IPS-20b (cell line): ENCODE results near the gene PUSL1.

Source experiments
- H3K27ac ChIP-seq: one replicate; pipeline ENCODE4 v1.5.1; 2013; ENCODE audit warnings: low read length
- H3K27me3 ChIP-seq: 2 replicates; pipeline ENCODE4 v1.6.1; 2013; ENCODE audit warnings: mild to moderate bottlenecking, low read length, inconsistent platforms; ENCODE audit not compliant: insufficient read depth
- H3K36me3 ChIP-seq: 2 replicates; pipeline ENCODE4 v1.6.1; 2013; ENCODE audit warnings: low read depth, mild to moderate bottlenecking, inconsistent platforms, low read length, moderate library complexity; ENCODE audit not compliant: insufficient read depth
- H3K4me1 ChIP-seq: 2 replicates; pipeline ENCODE4 v1.6.1; 2013; ENCODE audit warnings: mild to moderate bottlenecking, control low read depth, inconsistent platforms, low read length, moderate library complexity; ENCODE audit not compliant: insufficient read depth
- H3K4me3 ChIP-seq: 2 replicates; pipeline ENCODE4 v1.5.1; 2013; ENCODE audit warnings: mild to moderate bottlenecking, low read length, inconsistent platforms
- H3K9ac ChIP-seq: 2 replicates; pipeline ENCODE4 v1.6.1; 2013; ENCODE audit warnings: low read depth, mild to moderate bottlenecking, inconsistent platforms, low read length, moderate library complexity
- H3K9me3 ChIP-seq: 2 replicates; pipeline ENCODE4 v1.6.1; 2013; ENCODE audit warnings: mild to moderate bottlenecking, low read depth, low read length, inconsistent platforms; ENCODE audit not compliant: insufficient read depth

Gene PUSL1

GRCh38 chr1:1324524-1325287, 16.3 kb downstream of the PUSL1 start, which contains the start of the genes CPTP and INTS11:
Gene CPTP, plus strand, starts transcription at chr1:1324802. Its CDS starts 2,109 bp downstream, at chr1:1326911.
Gene INTS11, minus strand, starts transcription at chr1:1324660. Its CDS starts 52 bp downstream, at chr1:1324608.
- no peak within 1 kb of the TSS for H3K27ac ChIP-seq
- H3K4me3 ChIP-seq = peak within 1 kb of the TSS; percentile 84
- peaks cover 10% of the 10 kb centered on the region for H3K36me3 ChIP-seq
- H3K27me3 ChIP-seq = no peaks in the 10 kb centered on the region
- H3K4me1 ChIP-seq = no peaks in the 10 kb centered on the region; the same call in 1 of the 2 replicates
- H3K9me3 ChIP-seq = no peaks in the 10 kb centered on the region
- peak within 1 kb of the TSS; percentile 83 for H3K9ac ChIP-seq

GRCh38 chr1:1325288-1326074, 17.1 kb downstream of the PUSL1 start:
- Histone ChIP-seq H3K9me3 (no peaks in the 10 kb centered on the region), H3K27me3 (no peaks in the 10 kb centered on the region), H3K4me1 (no peaks in the 10 kb centered on the region; the same call in 1 of the 2 replicates), H3K9ac (peak overlapping the region; percentile 83), H3K36me3 (0 out of 2 replicates have a peak, but pooled peaks cover 3% of the 10 kb centered on the region), H3K4me3 (peak overlapping the region; percentile 84), H3K27ac (no peak overlapping the region)

DNA sequence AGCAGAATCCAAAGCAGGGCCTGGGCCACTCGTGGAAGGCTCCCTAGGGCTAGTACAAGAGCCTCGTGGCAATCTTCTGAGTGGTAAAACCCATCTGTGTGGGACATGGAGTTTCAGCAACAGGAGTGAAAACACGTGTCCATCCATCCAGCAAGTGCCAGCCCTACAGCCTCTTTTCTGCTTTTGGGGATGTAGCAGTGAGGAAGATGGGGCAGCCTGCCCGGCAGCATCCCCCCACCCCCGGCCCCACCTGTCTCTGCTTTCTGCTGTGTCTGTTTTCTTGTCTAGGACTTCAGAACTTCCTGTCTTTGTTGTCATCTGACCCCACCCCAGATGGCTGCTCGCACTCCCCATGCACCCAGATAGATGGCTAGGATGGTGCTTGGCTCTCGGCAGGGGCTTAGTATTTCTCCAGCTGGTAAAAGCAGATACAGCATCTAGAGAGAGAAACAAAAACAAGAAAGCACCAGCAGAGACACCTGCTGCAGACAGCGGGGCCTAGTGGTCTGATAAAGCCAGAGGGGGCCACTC, 17.7 kb downstream of the PUSL1 start:
- Histone ChIP-seq H3K9me3 (no peaks in the 10 kb centered on the region), H3K9ac (no peak overlapping the region), H3K4me3 (no peak overlapping the region), H3K4me1 (no peaks in the 10 kb centered on the region; the same call in 1 of the 2 replicates), H3K27me3 (no peaks in the 10 kb centered on the region), H3K36me3 (no peaks in the 10 kb centered on the region), H3K27ac (no peak overlapping the region)

DNA sequence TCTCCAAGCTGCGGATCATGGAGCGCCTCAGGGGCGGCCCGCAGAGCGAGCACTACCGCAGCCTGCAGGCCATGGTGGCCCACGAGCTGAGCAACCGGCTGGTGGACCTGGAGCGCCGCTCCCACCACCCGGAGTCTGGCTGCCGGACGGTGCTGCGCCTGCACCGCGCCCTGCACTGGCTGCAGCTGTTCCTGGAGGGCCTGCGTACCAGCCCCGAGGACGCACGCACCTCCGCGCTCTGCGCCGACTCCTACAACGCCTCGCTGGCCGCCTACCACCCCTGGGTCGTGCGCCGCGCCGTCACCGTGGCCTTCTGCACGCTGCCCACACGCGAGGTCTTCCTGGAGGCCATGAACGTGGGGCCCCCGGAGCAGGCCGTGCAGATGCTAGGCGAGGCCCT, 18.9 kb downstream of the PUSL1 start:
- H3K27ac ChIP-seq = no peak overlapping the region
- H3K36me3 ChIP-seq = no peaks in the 10 kb centered on the region

DNA sequence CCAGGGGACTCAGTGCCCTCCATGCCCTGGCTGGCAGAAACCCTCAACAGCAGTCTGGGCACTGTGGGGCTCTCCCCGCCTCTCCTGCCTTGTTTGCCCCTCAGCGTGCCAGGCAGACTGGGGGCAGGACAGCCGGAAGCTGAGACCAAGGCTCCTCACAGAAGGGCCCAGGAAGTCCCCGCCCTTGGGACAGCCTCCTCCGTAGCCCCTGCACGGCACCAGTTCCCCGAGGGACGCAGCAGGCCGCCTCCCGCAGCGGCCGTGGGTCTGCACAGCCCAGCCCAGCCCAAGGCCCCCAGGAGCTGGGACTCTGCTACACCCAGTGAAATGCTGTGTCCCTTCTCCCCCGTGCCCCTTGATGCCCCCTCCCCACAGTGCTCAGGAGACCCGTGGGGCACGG, 19.9 kb downstream of the PUSL1 start:
- no peaks in the 10 kb centered on the region; the same call in 1 of the 2 replicates for H3K4me1 ChIP-seq
- no peak overlapping the region for H3K9ac ChIP-seq
- no peaks in the 10 kb centered on the region for H3K9me3 ChIP-seq
- no peaks in the 10 kb centered on the region for H3K27me3 ChIP-seq
- H3K27ac ChIP-seq = no peak overlapping the region
- no peak overlapping the region for H3K4me3 ChIP-seq
- no peaks in the 10 kb centered on the region for H3K36me3 ChIP-seq

More for the DNA sequence above, 18.9 kb downstream of the PUSL1 start:
- Histone ChIP-seq H3K4me3 (no peak overlapping the region), H3K9ac (no peak overlapping the region), H3K9me3 (no peaks in the 10 kb centered on the region), H3K4me1 (no peaks in the 10 kb centered on the region; the same call in 1 of the 2 replicates), H3K27me3 (no peaks in the 10 kb centered on the region)

DNA sequence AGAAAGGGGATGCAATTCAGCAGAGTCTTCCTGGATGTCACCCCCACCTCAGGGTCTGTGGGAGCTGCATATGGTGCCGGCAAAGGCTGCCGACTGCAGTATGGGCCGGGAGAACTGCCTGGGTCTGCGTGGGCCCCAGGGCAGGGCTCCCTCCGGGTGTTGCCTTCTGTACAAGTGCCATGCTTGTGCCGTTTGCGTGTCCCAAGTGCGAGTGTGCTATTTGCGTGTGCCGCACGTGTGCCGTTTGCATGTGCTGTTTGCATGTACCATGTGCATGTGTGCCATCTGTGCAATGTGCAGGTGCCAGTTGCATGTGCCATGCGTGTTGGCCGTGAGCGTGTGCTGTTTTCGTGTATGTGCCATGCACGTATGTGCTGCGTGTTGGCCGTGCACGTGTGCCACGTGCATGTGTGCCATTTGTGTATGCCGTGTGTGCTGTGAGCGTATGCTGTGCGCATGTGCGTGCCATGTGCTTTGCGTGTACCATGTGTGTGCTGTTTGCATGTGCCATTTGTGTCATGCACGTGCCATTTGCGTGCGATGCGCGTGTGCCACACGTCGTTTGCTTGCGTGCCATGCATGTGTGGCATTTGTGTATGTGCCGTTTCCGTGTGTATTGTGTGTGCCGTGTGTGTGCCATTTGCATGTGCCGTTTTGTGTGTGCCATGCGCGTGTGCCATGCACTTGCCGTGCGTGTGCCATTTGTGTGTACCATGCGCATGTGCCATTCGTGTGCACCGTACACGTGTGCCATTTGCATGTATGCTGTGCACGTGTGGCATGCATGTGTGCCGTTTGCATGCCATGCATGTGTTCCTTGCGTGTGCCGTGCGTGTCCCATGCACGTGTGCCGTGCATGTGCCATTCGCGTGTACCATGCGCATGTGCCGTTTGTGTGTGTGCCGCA, 21.2 kb downstream of the PUSL1 start:
- H3K9me3 ChIP-seq = no peaks in the 10 kb centered on the region
- H3K27ac ChIP-seq = no peak overlapping the region
- no peaks in the 10 kb centered on the region for H3K4me1 ChIP-seq

DNA sequence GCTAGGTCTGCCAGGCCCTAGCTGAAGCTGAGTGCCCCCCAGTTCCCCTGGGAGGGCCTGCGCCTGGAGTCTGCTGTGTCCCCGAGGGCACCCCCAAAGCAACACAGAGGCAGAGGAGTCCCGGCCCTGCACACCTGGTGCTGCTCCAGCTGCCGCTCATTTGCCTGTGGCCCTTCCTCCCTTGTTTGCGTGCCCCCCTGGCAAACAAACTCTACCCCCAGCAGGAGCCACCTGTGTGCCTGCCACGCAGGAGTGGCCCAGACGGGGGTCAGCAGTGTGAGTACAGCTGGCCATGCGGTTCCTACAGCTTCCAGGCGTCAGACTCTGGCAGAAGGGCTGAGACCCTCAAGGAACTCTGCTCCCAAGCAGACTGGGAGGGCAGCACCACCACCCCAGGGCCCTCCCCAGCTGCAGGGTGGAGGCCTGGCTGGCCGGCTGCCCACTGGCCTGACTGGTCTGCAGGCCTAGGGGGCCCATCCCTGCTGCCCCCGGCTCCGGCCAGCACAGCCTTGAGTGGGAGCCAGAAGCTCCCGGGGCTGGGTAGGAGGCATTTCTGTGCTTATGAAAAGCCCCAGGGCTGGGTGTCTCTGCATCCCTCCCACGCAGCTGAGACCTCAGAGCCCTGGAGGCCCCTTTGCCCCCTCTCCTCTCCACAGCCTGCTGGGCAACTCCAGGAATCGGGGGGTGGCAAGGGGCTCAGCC, 22.1 kb downstream of the PUSL1 start:
- Histone ChIP-seq H3K36me3 (no peaks in the 10 kb centered on the region), H3K4me3 (no peak overlapping the region), H3K27ac (no peak overlapping the region), H3K9me3 (no peaks in the 10 kb centered on the region), H3K9ac (no peak overlapping the region), H3K27me3 (no peaks in the 10 kb centered on the region), H3K4me1 (no peaks in the 10 kb centered on the region)

More for the DNA sequence above, 21.2 kb downstream of the PUSL1 start:
- Histone ChIP-seq H3K27me3 (no peaks in the 10 kb centered on the region), H3K9ac (no peak overlapping the region), H3K4me3 (no peak overlapping the region), H3K36me3 (no peaks in the 10 kb centered on the region)

DNA sequence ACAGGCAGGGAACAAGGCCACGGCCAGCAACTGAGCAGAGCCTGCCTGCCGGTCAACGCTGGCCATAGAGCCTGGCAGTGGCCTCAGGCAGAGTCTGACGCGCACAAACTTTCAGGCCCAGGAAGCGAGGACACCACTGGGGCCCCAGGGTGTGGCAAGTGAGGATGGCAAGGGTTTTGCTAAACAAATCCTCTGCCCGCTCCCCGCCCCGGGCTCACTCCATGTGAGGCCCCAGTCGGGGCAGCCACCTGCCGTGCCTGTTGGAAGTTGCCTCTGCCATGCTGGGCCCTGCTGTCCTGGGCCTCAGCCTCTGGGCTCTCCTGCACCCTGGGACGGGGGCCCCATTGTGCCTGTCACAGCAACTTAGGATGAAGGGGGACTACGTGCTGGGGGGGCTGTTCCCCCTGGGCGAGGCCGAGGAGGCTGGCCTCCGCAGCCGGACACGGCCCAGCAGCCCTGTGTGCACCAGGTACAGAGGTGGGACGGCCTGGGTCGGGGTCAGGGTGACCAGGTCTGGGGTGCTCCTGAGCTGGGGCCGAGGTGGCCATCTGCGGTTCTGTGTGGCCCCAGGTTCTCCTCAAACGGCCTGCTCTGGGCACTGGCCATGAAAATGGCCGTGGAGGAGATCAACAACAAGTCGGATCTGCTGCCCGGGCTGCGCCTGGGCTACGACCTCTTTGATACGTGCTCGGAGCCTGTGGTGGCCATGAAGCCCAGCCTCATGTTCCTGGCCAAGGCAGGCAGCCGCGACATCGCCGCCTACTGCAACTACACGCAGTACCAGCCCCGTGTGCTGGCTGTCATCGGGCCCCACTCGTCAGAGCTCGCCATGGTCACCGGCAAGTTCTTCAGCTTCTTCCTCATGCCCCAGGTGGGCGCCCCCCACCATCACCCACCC, 22.9 kb downstream of the PUSL1 start, which contains the start of gene TAS1R3:
TAS1R3 (plus strand) TSS at position 213 of the 898 bp plus-strand sequence; CDS start at position 279, 66 bp downstream.
- no peak within 1 kb of the TSS for H3K4me3 ChIP-seq
- H3K27me3 ChIP-seq = no peaks in the 10 kb centered on the region
- no peaks in the 10 kb centered on the region for H3K9me3 ChIP-seq
- no peaks in the 10 kb centered on the region for H3K4me1 ChIP-seq
- no peak within 1 kb of the TSS for H3K9ac ChIP-seq
- H3K36me3 ChIP-seq = no peaks in the 10 kb centered on the region
- H3K27ac ChIP-seq = no peak within 1 kb of the TSS

- Histone ChIP-seq H3K36me3 (0 out of 2 replicates have a peak, but pooled peaks cover 1% of the 10 kb centered on the region), H3K27ac (no peak overlapping the region), H3K4me3 (no peak overlapping the region), H3K4me1 (no peaks in the 10 kb centered on the region), H3K9me3 (no peaks in the 10 kb centered on the region), H3K27me3 (no peaks in the 10 kb centered on the region), H3K9ac (no peak overlapping the region)
Observed at GRCh38 chr1:1332031-1332755, 23.8 kb downstream of the PUSL1 start.
